ENCODE results near the gene CAMTA1. TPM values are rescaled to one million over a fixed set of nuclear protein-coding genes. Genes with fewer than 3 reads are reported as not detected.

The CAMTA1 gene
- total RNA-seq, 1 experiment from 2014 or later = 103 TPM

DNA sequence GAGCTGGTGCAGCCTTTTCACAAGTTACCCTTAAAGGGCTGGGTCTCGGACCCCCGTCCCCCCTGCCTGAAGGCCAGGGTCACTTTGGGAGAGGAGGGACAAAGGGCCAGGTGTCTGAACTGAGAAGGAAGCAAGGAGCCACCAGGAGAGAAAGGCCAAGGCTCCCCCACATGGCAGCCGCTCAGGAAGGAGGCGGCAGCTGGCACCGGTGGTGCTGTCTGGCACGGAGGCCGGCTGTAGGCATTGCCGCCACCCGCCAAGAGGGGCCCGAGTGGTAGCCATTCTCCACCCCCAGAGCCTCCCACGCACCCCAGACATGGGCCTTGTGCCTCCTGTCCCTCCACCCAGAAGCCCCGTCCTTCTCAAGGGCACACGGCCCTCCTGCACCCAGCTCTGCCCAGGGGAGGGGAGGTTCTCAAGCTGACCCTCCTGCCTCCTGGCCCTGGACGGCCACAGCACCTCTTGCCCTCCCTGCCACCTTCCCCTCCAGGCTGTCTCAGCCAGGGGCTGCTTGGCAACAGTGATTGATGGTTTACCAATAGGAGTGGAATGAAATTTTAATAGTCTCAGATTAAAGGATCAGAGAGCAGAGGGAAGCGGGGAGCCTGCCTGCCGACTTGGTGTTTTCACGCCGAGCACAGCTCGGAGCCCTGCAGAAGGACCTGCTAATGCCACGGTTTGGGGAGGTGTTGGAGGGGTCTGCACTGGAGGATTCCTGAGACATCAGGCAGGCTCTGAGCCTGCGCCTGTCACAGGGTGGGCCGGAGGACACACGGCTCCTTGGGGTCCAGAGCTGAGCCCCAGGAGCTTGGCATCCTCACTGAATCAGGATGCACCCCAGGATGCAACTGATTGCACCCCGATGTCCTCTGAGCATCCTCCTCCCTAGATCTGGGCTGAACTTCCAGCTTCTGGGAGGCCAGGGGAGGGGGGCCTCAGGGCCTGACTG is 773.9 kb downstream of the CAMTA1 start:
- DNase-seq = no peak
- Histone ChIP-seq H3K9me3 (no peaks in the 10 kb centered on the region), H3K4me3 (no peak overlapping the region)

DNA sequence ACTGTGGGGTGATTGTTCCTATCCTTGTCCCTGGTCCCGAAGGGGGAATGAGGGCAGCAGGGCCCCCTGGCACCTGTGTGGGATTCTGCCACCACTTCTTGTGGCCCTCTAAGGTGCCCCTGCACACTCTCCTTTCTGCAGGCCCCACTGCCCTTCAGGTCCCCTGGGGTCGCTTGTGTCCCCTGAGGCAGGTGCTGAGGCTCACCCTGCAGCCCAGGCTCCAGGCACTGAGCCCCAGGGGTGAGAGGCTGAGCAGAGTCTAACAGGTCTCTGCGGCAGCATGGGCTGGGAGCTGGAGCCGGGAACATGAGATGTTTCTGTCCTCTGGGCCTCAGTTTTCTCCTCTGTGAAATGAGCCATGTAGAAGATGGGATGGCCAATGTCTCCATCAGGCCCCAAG is 774.9 kb downstream of the CAMTA1 start:
- Histone ChIP-seq H3K27me3 (no peaks in the 10 kb centered on the region), H3K36me3 (no peaks in the 10 kb centered on the region), H3K4me3 (no peak overlapping the region), H3K9me3 (no peaks in the 10 kb centered on the region)
- no peak for DNase-seq

More for the DNA sequence above, 773.9 kb downstream of the CAMTA1 start:
- Histone ChIP-seq H3K27me3 (no peaks in the 10 kb centered on the region), H3K36me3 (no peaks in the 10 kb centered on the region)

DNA sequence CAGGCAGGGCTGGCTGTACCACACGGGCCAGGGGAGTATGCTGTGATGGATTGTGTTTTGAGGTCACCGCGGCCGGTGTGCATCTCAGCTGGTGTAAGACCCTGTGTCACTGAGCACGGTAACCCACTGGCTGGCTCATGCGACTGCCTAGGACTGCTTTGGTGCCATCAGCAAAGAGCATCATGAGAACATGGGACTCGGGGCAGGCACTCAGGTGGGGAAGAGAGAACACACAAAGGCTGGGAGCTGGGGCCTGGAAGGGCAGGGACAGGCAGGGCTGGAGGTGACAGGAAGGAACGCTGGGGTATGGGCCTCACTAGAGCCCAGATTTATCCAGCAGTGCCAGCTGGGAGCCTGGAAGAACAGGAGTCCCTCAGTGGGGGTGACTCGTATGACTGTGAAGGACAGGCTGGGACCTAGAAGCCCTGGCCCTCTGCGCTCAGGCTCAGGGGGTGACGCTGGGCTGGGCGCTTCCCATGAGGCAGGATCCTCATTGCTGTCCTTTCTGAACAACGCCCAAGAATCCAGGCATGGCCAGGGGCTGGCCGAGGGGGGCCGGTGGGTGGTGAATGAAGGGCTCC is 775.4 kb downstream of the CAMTA1 start:
- Histone ChIP-seq H3K4me3 (no peak overlapping the region), H3K9me3 (no peaks in the 10 kb centered on the region), H3K27me3 (no peaks in the 10 kb centered on the region), H3K36me3 (no peaks in the 10 kb centered on the region)
- no peak for DNase-seq

DNA sequence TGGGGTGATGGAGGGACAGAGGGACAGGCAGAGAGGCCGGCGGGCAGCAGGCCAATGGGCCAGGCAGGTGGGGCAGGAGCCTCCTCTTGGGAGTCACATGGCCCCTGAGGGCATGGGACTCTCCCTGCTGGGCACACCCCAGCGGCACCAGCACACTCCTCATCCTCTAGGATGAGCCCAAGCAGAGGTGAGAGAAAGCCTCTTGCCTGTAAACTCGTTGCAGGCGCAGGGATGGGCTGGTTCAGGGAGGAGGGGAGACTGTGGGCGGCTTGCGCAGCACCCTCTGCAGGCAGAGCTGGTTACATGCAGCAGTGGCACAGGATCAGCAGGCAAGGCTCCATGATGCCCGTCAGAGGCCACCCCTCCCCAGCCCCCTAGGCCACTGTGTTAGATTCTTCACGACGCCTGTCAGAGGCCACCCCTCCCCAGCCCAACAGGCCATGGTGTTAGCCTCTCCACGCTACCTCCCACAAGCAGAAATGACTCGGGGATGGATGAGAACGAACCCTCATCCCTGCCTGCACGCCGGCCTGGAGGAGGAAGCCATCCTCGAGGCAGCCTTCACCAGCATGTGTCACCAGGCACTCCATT is 776.2 kb downstream of the CAMTA1 start:
- Histone ChIP-seq H3K4me3 (no peak overlapping the region), H3K9me3 (no peaks in the 10 kb centered on the region), H3K27me3 (no peaks in the 10 kb centered on the region), H3K36me3 (no peaks in the 10 kb centered on the region)
- peak; percentile 23 for DNase-seq

DNA sequence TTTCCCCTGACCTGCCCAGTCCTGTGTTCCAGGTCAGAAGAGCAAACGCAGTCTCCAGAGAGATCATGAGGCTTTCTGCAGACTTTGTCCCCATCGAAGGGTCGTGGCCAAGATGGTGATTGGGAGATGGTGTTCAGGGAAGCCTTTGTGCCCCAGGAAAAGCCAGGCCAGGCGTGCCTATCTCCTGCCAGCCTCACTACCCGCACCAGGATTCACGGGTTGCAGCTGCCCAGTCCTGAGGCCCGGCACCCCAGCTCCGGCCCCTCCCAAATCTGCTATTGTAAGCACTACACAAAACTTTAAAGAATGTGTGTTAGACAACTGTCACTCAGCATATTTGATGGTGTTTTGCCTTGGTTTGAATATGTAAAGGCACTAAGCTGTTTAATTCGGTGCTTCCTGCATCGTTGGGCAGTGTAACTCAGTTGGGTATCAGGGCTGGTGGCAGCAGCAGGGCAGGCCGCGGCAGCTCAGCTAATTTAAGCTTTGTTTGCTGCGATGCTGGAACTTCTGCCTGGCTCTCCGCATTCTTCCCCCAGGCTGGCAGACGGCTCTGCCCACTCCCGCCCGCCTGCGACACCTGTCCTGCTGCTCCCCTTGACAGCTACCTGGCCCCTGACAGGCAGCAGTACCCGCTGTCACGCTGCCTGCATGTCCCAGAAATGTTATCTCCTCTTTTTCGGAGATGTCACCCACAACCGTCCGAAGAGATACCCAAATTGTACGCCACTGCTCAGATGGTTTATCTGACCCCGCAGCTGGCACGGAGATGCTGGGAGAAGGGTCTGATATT is 776.9 kb downstream of the CAMTA1 start:
- Histone ChIP-seq H3K36me3 (no peaks in the 10 kb centered on the region), H3K27me3 (no peaks in the 10 kb centered on the region), H3K4me3 (no peak overlapping the region), H3K9me3 (no peaks in the 10 kb centered on the region)
- DNase-seq = no peak

DNA sequence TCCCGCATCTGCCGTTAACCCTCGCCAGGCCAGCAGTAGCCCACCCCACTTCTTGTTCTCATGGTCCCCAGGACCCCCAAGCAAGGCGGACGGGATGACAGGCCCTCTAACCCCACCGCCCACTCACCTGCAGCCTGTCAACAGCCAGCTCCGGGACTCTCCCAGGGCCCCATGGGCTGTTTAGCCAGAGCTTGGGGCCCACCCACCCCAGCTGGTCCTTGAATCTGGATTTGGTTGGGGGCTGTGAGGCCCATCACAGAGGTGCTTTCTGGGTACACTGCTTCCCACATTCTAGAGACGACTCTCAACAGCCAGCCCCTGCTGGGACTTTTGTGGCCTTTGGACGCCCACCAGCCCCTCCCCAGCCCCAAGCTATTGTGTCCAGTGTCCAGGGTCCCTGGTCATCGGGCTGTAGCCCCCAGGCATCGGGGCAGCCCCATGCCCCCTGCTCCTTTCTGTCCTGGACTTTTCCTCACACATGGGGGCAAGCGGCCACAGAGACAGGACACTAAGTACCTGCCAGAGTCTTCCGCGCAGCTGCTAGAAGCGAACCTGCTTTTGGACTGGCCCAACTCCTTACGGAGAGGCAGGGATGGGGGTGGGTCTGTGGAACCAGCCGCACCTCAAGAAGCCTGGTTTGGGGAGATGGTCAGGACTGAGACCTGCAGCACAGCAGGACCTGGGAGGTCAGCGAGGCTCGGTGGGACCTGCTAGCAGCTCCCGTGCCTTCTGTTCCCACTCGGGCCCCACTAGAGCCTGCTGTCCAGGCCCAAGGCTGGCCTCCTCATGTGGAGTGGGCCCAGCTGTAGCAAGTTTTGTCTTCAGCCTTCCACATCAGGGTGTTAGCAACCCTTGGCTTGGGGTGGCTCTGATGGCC is 777.7 kb downstream of the CAMTA1 start:
- Histone ChIP-seq H3K36me3 (no peaks in the 10 kb centered on the region), H3K9me3 (no peaks in the 10 kb centered on the region), H3K4me3 (no peak overlapping the region), H3K27me3 (no peaks in the 10 kb centered on the region)
- no peak for DNase-seq

DNA sequence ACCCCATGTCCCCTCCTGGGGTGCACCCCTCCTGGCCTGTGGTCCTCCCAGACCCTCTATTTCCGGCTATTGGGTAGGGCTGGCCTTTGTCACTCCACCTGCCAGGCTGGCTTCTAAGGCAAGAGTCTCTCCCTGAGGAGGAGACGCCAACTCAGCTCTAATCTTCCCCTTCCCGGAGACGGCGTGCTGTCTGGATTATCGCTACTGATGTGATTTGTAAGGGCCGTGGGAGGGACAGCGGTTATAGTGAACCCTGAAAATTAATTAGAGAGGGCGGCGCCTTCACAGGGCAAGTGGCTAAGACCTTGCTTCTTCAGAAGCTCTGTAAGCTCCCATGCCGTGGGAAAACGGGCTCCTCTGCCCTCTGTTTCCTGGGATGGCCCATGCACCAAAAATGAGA is 778.9 kb downstream of the CAMTA1 start:
- Histone ChIP-seq H3K27me3 (no peaks in the 10 kb centered on the region), H3K9me3 (no peaks in the 10 kb centered on the region), H3K36me3 (no peaks in the 10 kb centered on the region), H3K4me3 (no peak overlapping the region)
- no peak for DNase-seq

DNA sequence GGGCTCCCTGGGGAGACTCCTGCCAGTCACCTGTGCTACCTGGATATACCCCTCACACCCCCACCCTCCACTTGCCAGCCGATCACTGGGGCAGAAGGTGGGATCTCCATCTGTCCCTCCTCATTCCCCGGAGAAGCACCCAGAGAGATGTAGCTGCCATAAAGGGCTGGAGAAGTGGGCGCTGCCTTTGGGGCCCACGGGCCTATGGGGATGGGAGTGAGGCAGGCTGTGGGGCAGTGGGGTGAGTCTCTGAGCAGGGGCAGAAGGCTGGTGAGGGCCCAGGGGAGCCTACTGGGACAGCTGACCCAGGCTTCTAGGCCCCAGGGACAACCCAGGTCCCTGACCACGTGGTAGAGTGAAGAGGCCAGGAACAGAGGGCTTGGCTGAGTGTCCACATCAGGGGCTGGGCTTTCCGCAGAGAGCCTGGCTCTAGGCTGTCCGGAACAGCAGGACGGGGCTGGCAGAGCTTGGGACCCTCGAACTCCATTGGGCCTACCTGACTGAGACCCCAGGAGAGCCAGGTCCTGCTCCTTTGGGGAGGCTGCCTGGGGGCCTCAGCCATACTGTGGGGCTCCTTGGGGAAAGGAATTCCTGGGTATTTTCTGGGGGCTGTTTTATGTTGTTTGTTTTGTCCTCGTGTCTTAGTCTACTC is 780.0 kb downstream of the CAMTA1 start:
- no peaks in the 10 kb centered on the region for H3K36me3 ChIP-seq
- no peaks in the 10 kb centered on the region for H3K9me3 ChIP-seq
- no peak overlapping the region for H3K4me3 ChIP-seq
- H3K27me3 ChIP-seq = no peaks in the 10 kb centered on the region
- DNase-seq = no peak

DNA sequence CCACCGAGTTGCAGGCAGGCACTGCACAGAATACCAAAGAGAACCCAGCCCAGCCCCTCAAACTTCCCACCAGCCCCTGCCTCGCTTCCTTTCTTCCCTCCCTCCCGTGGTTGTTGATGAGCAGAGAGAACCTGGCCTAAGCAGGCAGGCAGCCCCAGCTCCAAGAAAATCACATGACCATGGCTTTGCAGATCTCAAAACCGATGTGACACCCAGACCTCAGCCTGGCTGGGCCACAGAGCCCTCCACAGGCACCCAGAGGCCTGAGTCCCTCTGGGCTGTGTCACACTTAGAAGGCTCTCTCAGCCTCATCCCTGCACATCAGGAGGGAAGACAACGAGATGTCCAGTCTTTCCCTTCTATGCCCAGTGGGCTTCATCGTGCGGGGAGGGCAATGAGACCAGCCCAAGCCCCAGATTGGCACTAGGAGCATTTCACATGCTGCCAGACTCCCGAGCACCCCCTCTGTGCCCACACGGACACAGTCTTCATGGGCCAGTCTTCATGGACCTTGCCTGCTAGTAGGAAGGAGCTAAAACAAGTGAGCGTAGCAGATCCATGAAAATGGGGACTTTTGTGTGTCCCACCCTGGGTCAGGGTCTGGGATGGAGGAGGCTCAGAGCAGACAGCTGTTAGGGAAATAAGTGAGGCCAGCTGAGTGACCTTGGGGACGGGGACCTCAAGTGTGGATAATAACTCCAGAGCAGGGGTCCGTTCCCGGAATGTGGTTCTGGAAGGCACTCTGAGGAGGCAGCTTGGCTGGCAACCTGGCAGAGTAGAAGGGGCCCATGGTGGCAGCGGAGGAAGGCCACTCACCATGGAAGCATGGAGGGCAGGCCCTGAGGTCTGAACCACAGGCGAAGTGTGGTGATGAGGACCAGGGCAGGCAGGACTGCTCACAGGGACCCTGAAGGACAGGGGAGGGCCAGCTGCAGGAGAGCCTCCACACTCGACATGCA is 781.4 kb downstream of the CAMTA1 start:
- H3K4me3 ChIP-seq = no peak overlapping the region
- no peak for DNase-seq
- no peaks in the 10 kb centered on the region for H3K27me3 ChIP-seq
- H3K9me3 ChIP-seq = no peaks in the 10 kb centered on the region
- no peaks in the 10 kb centered on the region for H3K36me3 ChIP-seq

DNA sequence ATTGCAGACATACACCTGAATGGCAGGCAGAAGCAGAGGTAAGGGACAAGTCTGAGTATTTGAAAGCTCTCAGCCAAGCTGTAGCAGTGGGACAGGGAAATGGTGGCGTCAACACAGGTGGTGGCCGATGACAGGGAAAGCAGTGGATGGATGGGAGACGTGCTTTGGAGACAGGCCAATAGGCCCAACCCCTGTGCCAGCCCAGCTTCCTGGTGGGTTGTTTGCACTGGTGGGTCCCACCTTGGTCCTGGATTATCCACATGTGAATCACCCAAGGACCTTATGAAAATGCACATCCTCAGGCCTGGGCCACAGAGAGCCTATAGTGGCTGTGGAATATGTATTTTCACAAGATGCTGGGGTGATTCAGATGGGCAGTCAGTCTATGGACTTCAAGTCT is 782.1 kb downstream of the CAMTA1 start:
- Histone ChIP-seq H3K36me3 (no peaks in the 10 kb centered on the region), H3K27me3 (no peaks in the 10 kb centered on the region), H3K9me3 (no peaks in the 10 kb centered on the region), H3K4me3 (no peak overlapping the region)
- DNase-seq = no peak

DNA sequence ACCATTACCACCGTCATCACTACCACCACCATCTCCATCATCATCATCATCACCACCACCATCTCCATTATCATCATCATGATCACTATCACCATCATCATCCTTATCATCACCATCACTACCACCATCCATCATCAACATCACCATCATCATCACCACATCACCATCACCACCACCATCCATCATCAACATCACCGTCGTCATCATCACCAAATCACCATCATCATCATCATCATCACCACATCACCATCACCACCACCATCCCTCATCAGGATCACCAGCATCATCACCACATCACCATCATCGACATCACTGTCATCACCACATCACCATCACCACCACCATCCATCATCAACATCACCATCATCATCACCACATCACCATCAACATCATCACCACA is 782.8 kb downstream of the CAMTA1 start:
- H3K9me3 ChIP-seq = no peaks in the 10 kb centered on the region
- no peak overlapping the region for H3K4me3 ChIP-seq
- H3K27me3 ChIP-seq = no peaks in the 10 kb centered on the region
- no peak for DNase-seq
- no peaks in the 10 kb centered on the region for H3K36me3 ChIP-seq

DNA sequence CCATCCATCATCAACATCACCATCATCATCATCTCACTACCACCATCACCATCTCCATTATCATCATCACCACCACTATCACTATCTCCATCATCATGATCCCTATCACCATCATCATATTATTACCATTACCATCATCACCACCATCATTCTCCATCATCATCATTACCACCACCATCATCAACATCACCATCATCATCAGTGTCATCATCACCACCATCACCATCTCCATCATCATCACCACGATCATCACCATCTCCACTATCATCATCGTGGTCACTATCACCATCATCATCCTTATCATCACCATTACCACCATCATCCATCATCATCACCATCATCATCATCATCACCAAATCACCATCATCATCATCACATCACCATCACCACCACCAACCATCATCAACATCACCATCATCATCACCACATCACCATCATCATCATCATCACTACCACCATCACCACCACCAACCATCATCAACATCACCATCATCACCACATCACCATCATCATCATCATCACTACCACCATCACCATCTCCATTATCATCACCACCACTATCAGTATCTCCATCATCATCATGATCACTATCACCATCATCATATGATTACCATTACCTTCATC is 783.8 kb downstream of the CAMTA1 start:
- no peaks in the 10 kb centered on the region for H3K36me3 ChIP-seq
- no peaks in the 10 kb centered on the region for H3K9me3 ChIP-seq
- no peak overlapping the region for H3K4me3 ChIP-seq
- no peaks in the 10 kb centered on the region for H3K27me3 ChIP-seq
- no peak for DNase-seq

DNA sequence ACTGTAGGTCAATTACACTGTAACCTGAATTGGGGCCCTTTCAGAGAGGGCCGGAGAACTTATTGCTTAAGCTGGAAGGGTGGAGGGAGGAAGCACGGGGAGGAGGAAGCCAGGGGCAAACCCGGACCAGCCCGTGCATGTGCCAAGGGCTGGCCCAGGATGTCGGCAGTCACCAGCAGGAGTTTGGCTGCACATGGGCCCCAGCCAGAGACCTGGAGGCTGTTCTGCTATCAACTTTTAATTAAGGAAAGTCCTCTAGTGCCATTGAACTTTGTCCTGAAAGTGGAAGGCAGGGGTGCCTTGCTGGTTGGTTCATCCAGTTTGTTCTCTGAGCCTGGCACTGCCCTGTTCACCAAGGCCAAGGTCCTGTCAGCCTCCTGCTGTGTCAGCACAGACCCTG is 785.1 kb downstream of the CAMTA1 start:
- no peak overlapping the region for H3K4me3 ChIP-seq
- H3K27me3 ChIP-seq = no peaks in the 10 kb centered on the region
- no peak for DNase-seq
- no peaks in the 10 kb centered on the region for H3K36me3 ChIP-seq
- H3K9me3 ChIP-seq = no peaks in the 10 kb centered on the region

DNA sequence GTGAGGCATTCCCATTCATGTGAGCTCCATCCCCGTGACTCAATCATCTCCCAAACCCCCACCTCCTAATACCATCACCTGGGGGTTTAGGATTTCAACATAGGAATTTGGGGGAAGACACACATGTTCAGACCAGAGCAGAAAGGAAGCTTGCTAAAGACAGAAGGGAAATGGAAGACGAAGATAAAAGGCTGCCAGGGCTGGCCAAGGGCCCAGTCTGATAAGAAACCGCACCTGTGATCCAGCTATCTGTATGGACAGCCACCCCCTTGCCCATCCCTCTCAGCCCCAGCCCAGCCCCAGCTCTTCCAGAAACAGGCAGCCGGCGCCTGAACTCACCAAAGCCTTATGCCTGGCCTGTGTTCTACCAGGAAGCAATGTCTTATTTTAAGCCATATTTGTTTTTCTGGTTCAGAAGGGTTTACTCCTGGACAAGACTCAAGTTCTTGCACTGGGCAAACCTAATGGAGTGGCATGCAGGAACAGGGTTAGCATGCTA is 787.4 kb downstream of the CAMTA1 start:
- no peak for DNase-seq
- no peaks in the 10 kb centered on the region for H3K27me3 ChIP-seq
- no peak overlapping the region for H3K4me3 ChIP-seq
- no peaks in the 10 kb centered on the region for H3K36me3 ChIP-seq
- no peaks in the 10 kb centered on the region for H3K9me3 ChIP-seq
